Thoracic aorta (tissue), 2 donors: ENCODE data around the gene GPR4. TPM values are rescaled to one million over a fixed set of nuclear protein-coding genes. Genes with fewer than 3 reads are reported as not detected.

Experiments used
- ATAC-seq: fragments of 150-250 bp; one replicate; pipeline ENCODE4 v1.8.0; 2017; ENCODE audit warnings: low read depth; ENCODE audit not compliant: insufficient number of reproducible peaks, low FRiP score
- DNase-seq: peaks from one replicate; pipeline ENCODE4 v3.0.0-alpha.2; 2020; ENCODE audit warnings: low spot score
- H3K27ac ChIP-seq, 2 donors: fragments of 200-600 bp; sonication (generic); 1 replicate in 1 of 2; 2 replicates in 1 of 2; pipeline ENCODE4 v1.5.1; 2016; ENCODE audit warnings: mild to moderate bottlenecking in 2 of 2, moderate library complexity in 2 of 2
- H3K27me3 ChIP-seq: fragments of 200-600 bp; sonication (generic); replicated peaks from 2 replicates; pipeline ENCODE4 v1.6.0; 2016; ENCODE audit warnings: mild to moderate bottlenecking; ENCODE audit not compliant: insufficient read depth
- H3K36me3 ChIP-seq: fragments of 200-600 bp; sonication (generic); one replicate; pipeline ENCODE4 v1.5.1; 2016
- H3K4me1 ChIP-seq, 2 donors: fragments of 200-600 bp; sonication (generic); 1 replicate in 1 of 2; 2 replicates in 1 of 2; pipeline versions ENCODE4 v1.5.1 to v1.6.0; 2016; ENCODE audit warnings: low read depth in 2 of 2, mild to moderate bottlenecking in 1 of 2; ENCODE audit not compliant: control insufficient read depth in 1 of 2
- H3K4me3 ChIP-seq: fragments of 200-600 bp; sonication (generic); 2 replicates; pipeline ENCODE4 v1.5.1; 2016; ENCODE audit warnings: mild to moderate bottlenecking
- H3K9me3 ChIP-seq: fragments of 200-600 bp; sonication (generic); 2 replicates; pipeline ENCODE4 v1.5.1; 2016
- total RNA-seq, 2 donors: library from RNA; depleted of rRNA; stranded (reverse); fragments of >200 nt; gene quantifications; one replicate each; pipeline versions ENCODE4 v1.1.0 to v1.2.3, GENCODE V29; 2016
- TF ChIP-seq, protein P1 (sequence below): fragments of 200-600 bp; sonication (generic); IDR thresholded peaks from one replicate; pipeline ENCODE4 v1.5.1; 2019; ENCODE audit warnings: antibody characterized with exemption

GPR4 gene
- total RNA-seq, 2 donors from 2014 or later = 5.1 to 6.6 TPM

DNA sequence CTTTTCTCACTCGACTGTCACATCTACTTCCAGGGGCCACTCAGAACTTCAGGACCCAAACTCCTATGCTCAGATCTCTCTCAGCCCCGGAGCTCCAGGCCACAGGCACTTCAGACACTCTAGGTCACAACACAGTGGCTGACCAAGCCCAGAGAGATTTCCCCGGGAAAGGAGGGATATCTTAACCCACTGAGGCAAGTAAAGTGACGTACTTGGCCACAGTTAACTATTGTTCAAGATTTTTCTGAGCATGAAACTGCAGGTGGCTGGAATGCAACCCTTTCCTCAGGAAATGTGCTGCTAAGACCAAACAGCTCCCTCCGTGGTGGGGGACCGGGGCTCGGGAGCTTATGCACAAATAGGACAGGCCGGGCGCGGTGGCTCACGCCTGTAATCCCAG lies 41.3 kb downstream of the GPR4 start:
- no peaks in the 10 kb centered on the region for H3K36me3 ChIP-seq
- DNase-seq = no peak
- H3K9me3 ChIP-seq = no peaks in the 10 kb centered on the region
- no peak for ATAC-seq
- H3K27ac ChIP-seq = no peak overlapping the region
- no peaks in the 10 kb centered on the region for H3K27me3 ChIP-seq
- H3K4me1 ChIP-seq = no peaks in the 10 kb centered on the region
- no peak overlapping the region for H3K4me3 ChIP-seq
- TF ChIP-seq, protein P1, sequence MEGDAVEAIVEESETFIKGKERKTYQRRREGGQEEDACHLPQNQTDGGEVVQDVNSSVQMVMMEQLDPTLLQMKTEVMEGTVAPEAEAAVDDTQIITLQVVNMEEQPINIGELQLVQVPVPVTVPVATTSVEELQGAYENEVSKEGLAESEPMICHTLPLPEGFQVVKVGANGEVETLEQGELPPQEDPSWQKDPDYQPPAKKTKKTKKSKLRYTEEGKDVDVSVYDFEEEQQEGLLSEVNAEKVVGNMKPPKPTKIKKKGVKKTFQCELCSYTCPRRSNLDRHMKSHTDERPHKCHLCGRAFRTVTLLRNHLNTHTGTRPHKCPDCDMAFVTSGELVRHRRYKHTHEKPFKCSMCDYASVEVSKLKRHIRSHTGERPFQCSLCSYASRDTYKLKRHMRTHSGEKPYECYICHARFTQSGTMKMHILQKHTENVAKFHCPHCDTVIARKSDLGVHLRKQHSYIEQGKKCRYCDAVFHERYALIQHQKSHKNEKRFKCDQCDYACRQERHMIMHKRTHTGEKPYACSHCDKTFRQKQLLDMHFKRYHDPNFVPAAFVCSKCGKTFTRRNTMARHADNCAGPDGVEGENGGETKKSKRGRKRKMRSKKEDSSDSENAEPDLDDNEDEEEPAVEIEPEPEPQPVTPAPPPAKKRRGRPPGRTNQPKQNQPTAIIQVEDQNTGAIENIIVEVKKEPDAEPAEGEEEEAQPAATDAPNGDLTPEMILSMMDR = no peak

DNA sequence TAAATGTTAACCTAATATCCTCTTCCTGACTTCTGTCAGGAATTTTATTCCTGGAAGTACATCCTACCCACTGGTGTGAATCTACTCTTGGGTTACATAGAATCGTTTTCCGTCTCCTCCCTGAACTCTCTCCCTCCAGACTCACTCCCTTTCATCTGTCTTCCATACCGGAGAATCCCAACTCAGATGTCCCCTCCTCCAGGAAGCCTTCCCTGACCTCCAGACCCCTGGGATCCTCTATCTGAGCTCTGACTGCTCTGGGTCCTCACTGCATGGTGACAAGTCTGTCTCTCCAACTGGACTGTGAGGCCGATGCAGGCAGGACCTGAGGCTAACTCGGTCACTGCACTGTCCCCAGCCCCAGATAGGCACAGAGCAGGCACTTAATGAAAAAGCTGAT lies 42.0 kb downstream of the GPR4 start:
- no peak for DNase-seq
- Histone ChIP-seq H3K4me3 (no peak overlapping the region), H3K9me3 (no peaks in the 10 kb centered on the region), H3K27me3 (no peaks in the 10 kb centered on the region), H3K36me3 (no peaks in the 10 kb centered on the region), H3K27ac (no peak overlapping the region), H3K4me1 (no peaks in the 10 kb centered on the region)
- TF ChIP-seq, protein P1 = no peak
- no peak for ATAC-seq

DNA sequence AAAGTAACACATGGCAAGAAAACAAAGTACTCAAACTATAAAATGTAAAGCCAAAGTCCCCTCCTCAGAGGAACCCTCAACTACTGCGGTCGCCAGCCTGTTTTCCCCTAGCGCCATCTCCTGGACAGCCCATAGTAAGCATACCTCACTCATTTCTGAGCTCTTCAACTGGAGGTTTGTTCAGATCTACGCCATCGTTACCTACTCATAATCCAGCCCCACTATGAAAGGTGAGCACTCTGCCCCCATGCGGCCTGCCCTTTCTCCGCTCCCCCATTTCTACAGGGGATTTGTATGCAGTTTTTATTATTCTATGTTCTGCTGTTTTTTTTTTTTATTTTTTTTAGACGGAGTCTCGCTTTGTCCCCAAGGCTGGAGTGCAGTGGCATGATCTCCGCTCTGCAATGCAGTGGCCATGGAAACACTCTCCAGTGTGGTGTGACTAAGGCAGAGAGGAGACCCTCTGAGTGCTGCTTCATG lies 43.6 kb downstream of the GPR4 start:
- ATAC-seq (no peak), DNase-seq (no peak)
- Histone ChIP-seq H3K4me3 (no peak overlapping the region), H3K27ac (no peak overlapping the region), H3K36me3 (no peaks in the 10 kb centered on the region), H3K27me3 (no peaks in the 10 kb centered on the region), H3K9me3 (no peaks in the 10 kb centered on the region), H3K4me1 (no peaks in the 10 kb centered on the region)
- TF ChIP-seq, protein P1 = peak; percentile 30

DNA sequence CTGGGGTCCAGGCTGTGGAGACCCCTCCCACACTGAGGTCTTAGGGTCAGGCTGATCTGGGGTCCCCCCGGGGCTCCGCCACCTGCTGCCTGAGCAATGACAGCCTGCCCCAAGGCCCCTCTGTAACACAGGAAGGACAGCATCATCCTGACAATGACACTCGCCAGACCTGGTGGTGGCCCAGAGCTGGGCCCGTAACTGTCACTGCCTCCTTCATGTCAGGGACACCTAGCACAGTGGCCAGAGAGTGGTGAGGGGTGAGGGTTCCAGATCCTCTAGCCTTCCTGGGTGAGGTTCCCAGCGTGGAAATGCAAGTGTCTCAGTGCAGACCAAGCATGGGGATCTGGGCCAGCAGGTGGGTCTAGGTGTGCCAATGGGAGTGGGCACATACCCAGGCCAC lies 45.2 kb downstream of the GPR4 start:
- Histone ChIP-seq H3K9me3 (no peaks in the 10 kb centered on the region), H3K27ac (no peak overlapping the region), H3K4me3 (no peak overlapping the region), H3K4me1 (no peaks in the 10 kb centered on the region), H3K27me3 (no peaks in the 10 kb centered on the region), H3K36me3 (no peaks in the 10 kb centered on the region)
- no peak for DNase-seq
- no peak for ATAC-seq
- TF ChIP-seq, protein P1 = no peak

DNA sequence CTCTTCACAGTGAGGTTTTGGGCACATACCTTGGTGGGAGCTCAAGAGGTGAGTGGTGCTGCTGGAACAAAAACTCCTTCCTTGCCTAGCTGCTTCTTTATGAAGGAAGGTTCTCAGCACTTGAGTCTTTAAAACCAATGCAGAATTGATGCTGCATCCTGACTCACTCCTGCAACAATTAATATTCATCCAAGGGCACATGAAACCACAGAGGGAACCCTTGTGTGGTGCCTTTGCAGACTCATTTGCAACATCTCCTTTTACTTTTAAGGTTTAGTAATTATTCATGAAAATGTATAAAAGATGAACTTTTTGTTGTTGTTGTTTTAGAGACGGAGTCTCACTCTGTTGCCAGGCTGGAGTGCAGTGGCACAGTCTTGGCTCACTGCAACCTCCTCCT lies 47.5 kb downstream of the GPR4 start:
- Histone ChIP-seq H3K36me3 (no peaks in the 10 kb centered on the region), H3K9me3 (no peaks in the 10 kb centered on the region)
- no peak for DNase-seq

More for the DNA sequence above, 47.5 kb downstream of the GPR4 start:
- H3K4me3 ChIP-seq = no peak overlapping the region
- H3K27me3 ChIP-seq = no peaks in the 10 kb centered on the region
- ATAC-seq = no peak
- TF ChIP-seq, protein P1 = no peak
- H3K27ac ChIP-seq = no peak overlapping the region
- H3K4me1 ChIP-seq = no peaks in the 10 kb centered on the region
